Stomach (tissue), 9 donors: ENCODE data around the gene SLC22A14. TPM values are rescaled to one million over a fixed set of nuclear protein-coding genes. Genes with fewer than 3 reads are reported as not detected.

Source experiments
- DNase-seq, 2 donors: peaks; one replicate each; pipeline versions ENCODE4 v3.0.0 to v3.0.0-alpha.2; 2013 to 2019
- H3K27ac ChIP-seq, 5 donors: fragments of 200-600 bp in 4 of 5; sonication (generic) in 4 of 5; one replicate each; pipeline ENCODE4 v1.5.1; 2013 to 2019; ENCODE audit warnings: mild to moderate bottlenecking in 1 of 5, moderate library complexity in 1 of 5
- H3K27me3 ChIP-seq, 3 donors: fragments of 200-600 bp; sonication (generic); one replicate each; pipeline ENCODE4 v1.5.1; 2017 to 2019; ENCODE audit warnings: mixed run types in 1 of 3
- H3K36me3 ChIP-seq, 4 donors: fragments of 200-600 bp; sonication (generic); 1 replicate in 3 of 4; 2 replicates in 1 of 4; pipeline ENCODE4 v1.5.1; 2016 to 2019
- H3K4me1 ChIP-seq, 4 donors: fragments of 200-600 bp; sonication (generic); one replicate each; pipeline ENCODE4 v1.5.1; 2016 to 2019
- H3K4me3 ChIP-seq, 4 donors: fragments of 200-600 bp; sonication (generic) in 3 of 4; one replicate each; pipeline ENCODE4 v1.5.1; 2016 to 2019; ENCODE audit warnings: mild to moderate bottlenecking in 1 of 4
- H3K9me3 ChIP-seq, 4 donors: fragments of 200-600 bp; sonication (generic); one replicate each; pipeline ENCODE4 v1.5.1; 2016 to 2019
- EP300 ChIP-seq: sonication (generic); formaldehyde crosslinking; IDR thresholded peaks from one replicate; pipeline ENCODE4 v1.6.1; 2017; ENCODE audit warnings: antibody characterized with exemption
- POLR2A ChIP-seq, 4 donors: fragments of 450-650 bp; IDR thresholded peaks; one replicate each; pipeline ENCODE4 v1.6.1; 2016; ENCODE audit warnings: antibody characterized with exemption in 4 of 4, control low read depth in 2 of 4, mild to moderate bottlenecking in 1 of 4, moderate library complexity in 1 of 4
- POLR2AphosphoS5 ChIP-seq, 3 donors: sonication (generic); formaldehyde crosslinking; IDR thresholded peaks; one replicate each; pipeline ENCODE4 v1.6.1; 2016; ENCODE audit warnings: antibody characterized with exemption in 3 of 3
- WGBS, 5 donors: extraction: QIAGEN DNeasy Blood & Tissue Kit in 3 of 5; methylation state at CpG; one replicate each; pipeline versions ENCODE4 v1.1.5 to v1.1.7; 2013 to 2018; 5-methylcytosine and 5-hydroxymethylcytosine counted together
- intact Hi-C: fragments of 100-400 bp; cut with DNase I; formaldehyde crosslinking; loops from one replicate; pipeline ENCODE4 v1.15.1; 2023; ENCODE audit warnings: low total_unique reads
- polyA plus RNA-seq, 3 donors: library from polyadenylated mRNA; stranded (reverse); fragments of 200-250 nt; gene quantifications; one replicate each; pipeline ENCODE4 v1.2.3, GENCODE V29; 2013
- total RNA-seq, 5 donors: library from RNA; depleted of rRNA; stranded (reverse); fragments of >200 nt; gene quantifications; one replicate each; pipeline versions ENCODE4 v1.1.0 to v1.2.3, GENCODE V29; 2014 to 2016
- TF ChIP-seq, protein P1 (sequence below), 7 experiments: fragments of 450-650 bp in 4 of 7; fragments of 200-600 bp in 3 of 7; sonication (generic) in 3 of 7; IDR thresholded peaks; one replicate each; pipeline ENCODE4 v1.5.1; 2016 to 2019; ENCODE audit warnings: antibody characterized with exemption in 7 of 7, control low read depth in 2 of 7, mild to moderate bottlenecking in 1 of 7
- donor health status: healthy with polysubstance abuse.
- donor health status: Bipolar disorder and iron deficiency.
- donor health status: healthy.

The SLC22A14 gene
- total and polyA plus RNA-seq, 8 donors = 0.08 to 0.31 TPM; not detected in 6

- peaks cover 0 to 9% (median 3%) of the 10 kb centered on the region in 4 donors for H3K9me3 ChIP-seq
- no peaks in the 10 kb centered on the region for H3K4me1 ChIP-seq
- no peak overlapping the region for H3K4me3 ChIP-seq
- no peaks in the 10 kb centered on the region for H3K36me3 ChIP-seq
- no peak overlapping the region for H3K27ac ChIP-seq
- DNase-seq = no peak
- H3K27me3 ChIP-seq = peaks cover 0 to 4% (median 0%) of the 10 kb centered on the region in 3 donors
- intact Hi-C loops = no loop called here
- 89 to 95% (median 92%) methylated on average over 1 of the region's 1 CpG for WGBS, 5 donors
- TF ChIP-seq POLR2A (IDR thresholded peaks at IDR 0.05) (no peak), POLR2AphosphoS5 (IDR thresholded peaks at IDR 0.05) (no peak), EP300 (no peak)
- TF ChIP-seq, protein P1, sequence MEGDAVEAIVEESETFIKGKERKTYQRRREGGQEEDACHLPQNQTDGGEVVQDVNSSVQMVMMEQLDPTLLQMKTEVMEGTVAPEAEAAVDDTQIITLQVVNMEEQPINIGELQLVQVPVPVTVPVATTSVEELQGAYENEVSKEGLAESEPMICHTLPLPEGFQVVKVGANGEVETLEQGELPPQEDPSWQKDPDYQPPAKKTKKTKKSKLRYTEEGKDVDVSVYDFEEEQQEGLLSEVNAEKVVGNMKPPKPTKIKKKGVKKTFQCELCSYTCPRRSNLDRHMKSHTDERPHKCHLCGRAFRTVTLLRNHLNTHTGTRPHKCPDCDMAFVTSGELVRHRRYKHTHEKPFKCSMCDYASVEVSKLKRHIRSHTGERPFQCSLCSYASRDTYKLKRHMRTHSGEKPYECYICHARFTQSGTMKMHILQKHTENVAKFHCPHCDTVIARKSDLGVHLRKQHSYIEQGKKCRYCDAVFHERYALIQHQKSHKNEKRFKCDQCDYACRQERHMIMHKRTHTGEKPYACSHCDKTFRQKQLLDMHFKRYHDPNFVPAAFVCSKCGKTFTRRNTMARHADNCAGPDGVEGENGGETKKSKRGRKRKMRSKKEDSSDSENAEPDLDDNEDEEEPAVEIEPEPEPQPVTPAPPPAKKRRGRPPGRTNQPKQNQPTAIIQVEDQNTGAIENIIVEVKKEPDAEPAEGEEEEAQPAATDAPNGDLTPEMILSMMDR (IDR thresholded peaks at IDR 0.05) = no peak
Measured at GRCh38 chr3:38323060-38323459, 41.0 kb downstream of the SLC22A14 start.

DNA sequence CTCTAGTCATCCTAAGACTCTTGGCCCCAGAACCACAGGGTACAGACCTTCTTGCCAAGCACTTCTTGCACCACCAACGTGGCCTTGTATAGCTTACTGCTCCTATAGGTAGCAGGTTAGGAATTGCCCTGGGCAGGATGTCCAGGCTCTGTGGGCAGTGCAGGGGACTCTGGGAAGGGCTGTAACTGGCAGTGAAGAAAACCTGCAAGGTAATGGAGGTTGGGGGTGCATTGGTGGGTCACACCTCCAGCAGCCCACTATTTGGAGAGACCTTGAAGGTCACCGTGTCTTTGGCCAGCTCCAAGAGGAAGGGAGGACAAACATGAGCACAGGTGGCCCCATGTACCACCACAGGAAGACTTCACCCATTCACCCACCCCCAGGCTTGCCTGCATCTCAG, 43.2 kb downstream of the SLC22A14 start:
- no peak overlapping the region for H3K27ac ChIP-seq
- WGBS, 5 donors = 73 to 85% (median 78%) methylated on average over 1 to 2 of the region's 2 CpGs
- no peak for DNase-seq

DNA sequence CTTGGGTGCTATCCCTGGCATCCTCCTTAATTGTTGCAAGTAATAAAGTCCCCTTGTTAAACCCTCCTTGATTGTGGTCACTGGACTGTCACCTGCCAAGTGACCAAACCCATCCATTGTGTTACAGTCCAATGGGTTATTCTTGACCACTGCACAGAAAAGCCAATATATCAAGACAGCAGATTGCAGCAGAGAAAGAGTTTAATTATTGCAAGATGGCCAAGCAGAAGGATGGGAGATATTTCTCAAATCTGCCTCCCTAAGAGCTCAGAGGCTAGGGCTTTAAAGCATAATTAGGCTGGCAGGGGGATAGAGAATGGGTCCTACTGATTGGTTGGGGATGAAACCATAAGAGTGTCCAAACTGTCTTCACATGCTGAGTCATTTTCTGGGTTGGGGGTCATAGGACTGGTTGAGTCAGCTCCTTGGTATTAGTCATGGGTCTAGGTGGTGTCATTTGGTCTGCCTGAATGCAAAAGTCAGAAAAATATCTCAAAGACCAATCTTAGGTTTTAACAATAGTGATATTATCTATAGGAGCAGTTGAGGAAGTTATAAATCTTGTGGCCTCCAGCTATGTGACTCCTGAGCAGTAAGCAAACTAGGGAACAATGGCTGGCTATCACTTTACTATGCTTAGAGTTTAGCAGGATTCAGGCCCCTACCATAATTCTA, 45.4 kb downstream of the SLC22A14 start:
- Histone ChIP-seq H3K9me3 (peaks cover 0 to 9% (median 3%) of the 10 kb centered on the region in 4 donors), H3K36me3 (no peaks in the 10 kb centered on the region), H3K4me1 (no peaks in the 10 kb centered on the region), H3K4me3 (no peak overlapping the region), H3K27me3 (peaks cover 0 to 4% (median 0%) of the 10 kb centered on the region in 3 donors), H3K27ac (no peak overlapping the region)
- intact Hi-C loops = no loop called here
- TF ChIP-seq EP300 (no peak), POLR2AphosphoS5 (IDR thresholded peaks at IDR 0.05) (no peak)
- TF ChIP-seq, protein P1 (IDR thresholded peaks at IDR 0.05) = no peak
- DNase-seq = no peak

More for the DNA sequence above, 43.2 kb downstream of the SLC22A14 start:
- Histone ChIP-seq H3K4me3 (no peak overlapping the region), H3K27me3 (peaks cover 0 to 4% (median 0%) of the 10 kb centered on the region in 3 donors), H3K9me3 (peaks cover 0 to 9% (median 3%) of the 10 kb centered on the region in 4 donors), H3K36me3 (no peaks in the 10 kb centered on the region), H3K4me1 (no peaks in the 10 kb centered on the region)
- TF ChIP-seq POLR2AphosphoS5 (IDR thresholded peaks at IDR 0.05) (no peak), POLR2A (IDR thresholded peaks at IDR 0.05) (no peak)
- TF ChIP-seq, protein P1 (IDR thresholded peaks at IDR 0.05) = no peak
- intact Hi-C loops = no loop called here

DNA sequence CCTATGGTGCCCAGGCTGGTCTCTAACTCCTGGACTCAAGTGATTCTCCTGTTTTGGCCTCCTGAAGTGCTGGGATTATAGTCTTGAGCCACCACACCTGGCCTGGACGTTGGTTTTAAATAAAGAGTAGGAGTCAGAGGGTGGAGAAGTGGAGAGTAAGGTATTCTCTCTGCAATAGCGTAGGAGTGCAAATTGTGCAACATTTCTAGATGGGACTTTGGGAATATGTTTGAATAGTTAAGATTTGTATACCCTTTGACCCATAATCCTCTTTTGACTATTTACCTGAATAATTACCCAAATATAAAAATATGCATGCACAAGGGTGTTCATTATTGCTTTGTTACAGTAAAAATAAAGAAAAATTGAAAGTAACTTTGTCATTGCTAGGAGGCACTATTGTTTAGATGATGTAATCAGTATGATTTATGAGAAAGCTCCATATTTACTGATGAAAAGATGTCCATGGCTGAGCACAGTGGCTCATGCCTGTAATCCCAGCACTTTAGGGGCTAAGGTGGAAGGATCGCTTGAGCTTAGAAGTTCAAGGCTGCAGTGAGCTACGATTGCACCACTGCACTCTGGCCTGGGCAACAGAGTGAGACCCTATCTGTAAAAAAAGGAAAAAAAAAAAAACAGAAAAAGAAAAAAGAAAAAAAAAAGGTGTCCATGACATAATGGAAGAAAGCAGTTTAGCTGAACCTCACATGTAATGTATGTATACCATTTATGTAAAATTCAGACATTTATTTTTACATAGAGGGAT, 49.3 kb downstream of the SLC22A14 start:
- Histone ChIP-seq H3K27ac (no peak overlapping the region), H3K4me1 (no peaks in the 10 kb centered on the region), H3K4me3 (no peak overlapping the region), H3K9me3 (peaks cover 0 to 9% (median 3%) of the 10 kb centered on the region in 4 donors), H3K36me3 (no peaks in the 10 kb centered on the region), H3K27me3 (peaks cover 0 to 7% (median 0%) of the 10 kb centered on the region in 3 donors)
- intact Hi-C loops = no loop called here
- TF ChIP-seq POLR2AphosphoS5 (IDR thresholded peaks at IDR 0.05) = no peak
- TF ChIP-seq POLR2A (IDR thresholded peaks at IDR 0.05) = no peak
- TF ChIP-seq, protein P1 (IDR thresholded peaks at IDR 0.05) = no peak
- no peak for TF ChIP-seq EP300
- WGBS, 5 donors = 71 to 82% (median 75%) methylated on average over 4 of the region's 4 CpGs
- DNase-seq = no peak
